HL-60 (cell line): ENCODE results near the gene DUSP22.

Experiments
- GABPA ChIP-seq: IDR thresholded peaks from 2 replicates; pipeline ENCODE4 v1.6.1; 2012; ENCODE audit warnings: low read depth
- POLR2AphosphoS5 ChIP-seq: IDR thresholded peaks from 2 replicates; pipeline ENCODE4 v1.6.1; 2012; ENCODE audit warnings: low read depth
- TF ChIP-seq, protein P1 (sequence below): IDR thresholded peaks from one replicate; pipeline ENCODE4 v1.5.1; 2011; ENCODE audit warnings: low read length, control low read depth, inconsistent platforms; ENCODE audit not compliant: insufficient read depth
- TF ChIP-seq, protein P2 (sequence below): IDR thresholded peaks from 2 replicates; pipeline ENCODE4 v1.6.1; 2012; ENCODE audit warnings: low read depth; ENCODE audit not compliant: insufficient replicate concordance

DNA sequence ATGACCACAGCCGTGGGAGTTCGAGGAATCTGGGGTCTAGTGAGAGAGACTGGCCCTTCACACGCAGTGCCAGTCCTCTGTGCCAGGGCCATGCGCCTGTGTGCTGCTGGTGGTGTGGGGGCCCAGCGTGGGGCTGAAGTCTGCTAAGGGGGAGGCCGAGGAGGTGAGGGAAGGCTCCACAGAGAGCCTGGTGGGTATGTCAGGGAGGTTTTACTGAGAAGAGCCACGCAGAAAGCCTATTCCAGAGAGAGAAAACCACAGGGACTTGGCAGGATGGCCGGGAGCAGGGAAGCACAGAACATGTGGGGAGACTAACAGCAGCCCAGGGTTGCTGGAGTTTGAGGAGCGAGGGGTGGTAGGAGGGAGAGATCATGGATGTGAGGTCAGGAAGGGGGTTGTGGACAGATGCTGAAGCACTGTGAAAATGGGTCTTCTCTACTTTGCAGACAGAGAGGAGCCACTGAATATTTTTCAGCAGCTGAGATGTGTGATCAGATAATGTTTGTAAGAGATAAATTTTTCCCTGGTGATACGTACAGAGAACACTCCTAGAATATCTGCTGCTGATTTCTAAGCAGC, 35.3 kb downstream of the DUSP22 start:
- TF ChIP-seq, protein P1, sequence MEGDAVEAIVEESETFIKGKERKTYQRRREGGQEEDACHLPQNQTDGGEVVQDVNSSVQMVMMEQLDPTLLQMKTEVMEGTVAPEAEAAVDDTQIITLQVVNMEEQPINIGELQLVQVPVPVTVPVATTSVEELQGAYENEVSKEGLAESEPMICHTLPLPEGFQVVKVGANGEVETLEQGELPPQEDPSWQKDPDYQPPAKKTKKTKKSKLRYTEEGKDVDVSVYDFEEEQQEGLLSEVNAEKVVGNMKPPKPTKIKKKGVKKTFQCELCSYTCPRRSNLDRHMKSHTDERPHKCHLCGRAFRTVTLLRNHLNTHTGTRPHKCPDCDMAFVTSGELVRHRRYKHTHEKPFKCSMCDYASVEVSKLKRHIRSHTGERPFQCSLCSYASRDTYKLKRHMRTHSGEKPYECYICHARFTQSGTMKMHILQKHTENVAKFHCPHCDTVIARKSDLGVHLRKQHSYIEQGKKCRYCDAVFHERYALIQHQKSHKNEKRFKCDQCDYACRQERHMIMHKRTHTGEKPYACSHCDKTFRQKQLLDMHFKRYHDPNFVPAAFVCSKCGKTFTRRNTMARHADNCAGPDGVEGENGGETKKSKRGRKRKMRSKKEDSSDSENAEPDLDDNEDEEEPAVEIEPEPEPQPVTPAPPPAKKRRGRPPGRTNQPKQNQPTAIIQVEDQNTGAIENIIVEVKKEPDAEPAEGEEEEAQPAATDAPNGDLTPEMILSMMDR = no peak
- no peak for TF ChIP-seq POLR2AphosphoS5
- TF ChIP-seq, protein P2, sequence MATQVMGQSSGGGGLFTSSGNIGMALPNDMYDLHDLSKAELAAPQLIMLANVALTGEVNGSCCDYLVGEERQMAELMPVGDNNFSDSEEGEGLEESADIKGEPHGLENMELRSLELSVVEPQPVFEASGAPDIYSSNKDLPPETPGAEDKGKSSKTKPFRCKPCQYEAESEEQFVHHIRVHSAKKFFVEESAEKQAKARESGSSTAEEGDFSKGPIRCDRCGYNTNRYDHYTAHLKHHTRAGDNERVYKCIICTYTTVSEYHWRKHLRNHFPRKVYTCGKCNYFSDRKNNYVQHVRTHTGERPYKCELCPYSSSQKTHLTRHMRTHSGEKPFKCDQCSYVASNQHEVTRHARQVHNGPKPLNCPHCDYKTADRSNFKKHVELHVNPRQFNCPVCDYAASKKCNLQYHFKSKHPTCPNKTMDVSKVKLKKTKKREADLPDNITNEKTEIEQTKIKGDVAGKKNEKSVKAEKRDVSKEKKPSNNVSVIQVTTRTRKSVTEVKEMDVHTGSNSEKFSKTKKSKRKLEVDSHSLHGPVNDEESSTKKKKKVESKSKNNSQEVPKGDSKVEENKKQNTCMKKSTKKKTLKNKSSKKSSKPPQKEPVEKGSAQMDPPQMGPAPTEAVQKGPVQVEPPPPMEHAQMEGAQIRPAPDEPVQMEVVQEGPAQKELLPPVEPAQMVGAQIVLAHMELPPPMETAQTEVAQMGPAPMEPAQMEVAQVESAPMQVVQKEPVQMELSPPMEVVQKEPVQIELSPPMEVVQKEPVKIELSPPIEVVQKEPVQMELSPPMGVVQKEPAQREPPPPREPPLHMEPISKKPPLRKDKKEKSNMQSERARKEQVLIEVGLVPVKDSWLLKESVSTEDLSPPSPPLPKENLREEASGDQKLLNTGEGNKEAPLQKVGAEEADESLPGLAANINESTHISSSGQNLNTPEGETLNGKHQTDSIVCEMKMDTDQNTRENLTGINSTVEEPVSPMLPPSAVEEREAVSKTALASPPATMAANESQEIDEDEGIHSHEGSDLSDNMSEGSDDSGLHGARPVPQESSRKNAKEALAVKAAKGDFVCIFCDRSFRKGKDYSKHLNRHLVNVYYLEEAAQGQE = no peak
- TF ChIP-seq GABPA = no peak
